ENCODE measurements around the gene GRAMD2A. TPM values are rescaled to one million over a fixed set of nuclear protein-coding genes. Genes with fewer than 3 reads are reported as not detected.

The GRAMD2A gene
- total and polyA plus RNA-seq, 8 donors: 0.19 to 0.28 TPM; not detected in 6

- no peak overlapping the region for H3K4me3 ChIP-seq
- H3K9me3 ChIP-seq: no peaks in the 10 kb centered on the region
- no peak for DNase-seq
- no peaks in the 10 kb centered on the region for H3K36me3 ChIP-seq
- no peaks in the 10 kb centered on the region for H3K4me1 ChIP-seq
- no peak for FAIRE-seq
- WGBS, 2 donors: 60 to 68% methylated on average over 4 of the region's 4 CpGs
- ATAC-seq: no peak
- TF ChIP-seq CTCF (IDR thresholded peaks at IDR 0.05): no peak
- intact Hi-C loops (cut with DNase I): loop anchor here in 1 of 3 donors (5.0 to 10.0 kb wide), 2 partner anchors 389 to 416 kb away; no protein-coding TSS in a partner anchor
- H3K27me3 ChIP-seq: no peaks in the 10 kb centered on the region
- no peak overlapping the region for H3K27ac ChIP-seq
Observed at GRCh38 chr15:72163719-72164118, 33.9 kb downstream of the GRAMD2A start.

GRCh38 chr15:72162569-72162968 lies 35.0 kb downstream of the GRAMD2A start:
- Histone ChIP-seq H3K4me1 (no peaks in the 10 kb centered on the region), H3K27ac (no peak overlapping the region), H3K9me3 (no peaks in the 10 kb centered on the region), H3K4me3 (no peak overlapping the region), H3K27me3 (no peaks in the 10 kb centered on the region), H3K36me3 (no peaks in the 10 kb centered on the region)
- DNase-seq (no peak), ATAC-seq (no peak), FAIRE-seq (no peak)
- WGBS, 2 donors: 76 to 86% methylated on average over 5 of the region's 5 CpGs
- no peak for TF ChIP-seq CTCF (IDR thresholded peaks at IDR 0.05)
- intact Hi-C loops (cut with DNase I): loop anchor here in 1 of 3 donors (5.0 to 10.0 kb wide), 2 partner anchors 388 to 415 kb away; no protein-coding TSS in a partner anchor

- Histone ChIP-seq H3K27ac (no peak overlapping the region), H3K4me3 (no peak overlapping the region), H3K4me1 (no peaks in the 10 kb centered on the region), H3K9me3 (no peaks in the 10 kb centered on the region), H3K27me3 (no peaks in the 10 kb centered on the region), H3K36me3 (no peaks in the 10 kb centered on the region)
- FAIRE-seq (no peak), DNase-seq (no peak), ATAC-seq (no peak)
- intact Hi-C loops (cut with DNase I): loop anchor here in 1 of 3 donors (5.0 to 10.0 kb wide), 2 partner anchors 387 to 414 kb away; no protein-coding TSS in a partner anchor
- WGBS, 2 donors: 79 to 83% methylated on average over 7 of the region's 7 CpGs
- no peak for TF ChIP-seq CTCF (IDR thresholded peaks at IDR 0.05)
Observed at GRCh38 chr15:72161361-72162132, 36.0 kb downstream of the GRAMD2A start.

- Histone ChIP-seq H3K27ac (no peak overlapping the region), H3K36me3 (no peaks in the 10 kb centered on the region), H3K9me3 (no peaks in the 10 kb centered on the region), H3K27me3 (no peaks in the 10 kb centered on the region), H3K4me3 (no peak overlapping the region), H3K4me1 (no peaks in the 10 kb centered on the region)
- DNase-seq (no peak), FAIRE-seq (no peak), ATAC-seq (no peak)
- WGBS, 2 donors: 74 to 80% methylated on average over 5 of the region's 5 CpGs
- intact Hi-C loops (cut with DNase I): loop anchor here in 1 of 3 donors (5.0 to 10.0 kb wide), 2 partner anchors 386 to 413 kb away; no protein-coding TSS in a partner anchor
- TF ChIP-seq CTCF (IDR thresholded peaks at IDR 0.05): no peak
Observed at GRCh38 chr15:72160696-72161245, 36.8 kb downstream of the GRAMD2A start.
